NCI-H2196 (cell line): ENCODE results near the gene WASHC3.
"Not testable (repeated sequence)": the region's sequence is repeated elsewhere in the genome, so short reads cannot be mapped to it uniquely, and the experiment has no call there.

Source experiments
- DNase-seq: peaks from one replicate; lab custom pipeline; 2025; ENCODE audit not compliant: unreplicated experiment; lab: John Stamatoyannopoulos, UW

The WASHC3 gene

GRCh38 chr12:102061560-102062418 is at the start of gene WASHC3:
Gene WASHC3, minus strand, starts transcription at chr12:102061991. Its CDS starts 29 bp downstream, at chr12:102061962.
- peak; percentile 95 for DNase-seq

- no peak for DNase-seq
These were observed 49.0 kb upstream of the WASHC3 start for GRCh38 chr12:102110782-102111181.

- no peak for DNase-seq
These were observed 46.2 kb upstream of the WASHC3 start for GRCh38 chr12:102107970-102108369.

GRCh38 chr12:102106905-102107304 is 45.1 kb upstream of the WASHC3 start:
- no peak for DNase-seq

- DNase-seq: no peak
These were observed 35.1 kb upstream of the WASHC3 start for GRCh38 chr12:102096855-102097254.

GRCh38 chr12:102095677-102096263 is 34.0 kb upstream of the WASHC3 start:
- DNase-seq: peak; percentile 5

- no peak for DNase-seq
These were observed 31.5 kb upstream of the WASHC3 start for GRCh38 chr12:102093319-102093718.

GRCh38 chr12:102089228-102089835 is 27.5 kb upstream of the WASHC3 start:
- DNase-seq: not testable (repeated sequence)

GRCh38 chr12:102080842-102081241 is 19.1 kb upstream of the WASHC3 start:
- no peak for DNase-seq

- not testable (repeated sequence) for DNase-seq
These were observed 10.3 kb upstream of the WASHC3 start for GRCh38 chr12:102072092-102072491.

- DNase-seq: no peak
These were observed 7.9 kb upstream of the WASHC3 start for GRCh38 chr12:102069707-102070106.

- no peak for DNase-seq
These were observed 5.9 kb upstream of the WASHC3 start for GRCh38 chr12:102067574-102068258.

GRCh38 chr12:102064476-102064875 is 2.7 kb upstream of the WASHC3 start:
- DNase-seq: no peak

GRCh38 chr12:102063069-102063468 is 1.3 kb upstream of the WASHC3 start:
- peak; percentile 18 for DNase-seq

GRCh38 chr12:102062419-102062806 is 622 bp upstream of the WASHC3 start:
- no peak for DNase-seq

GRCh38 chr12:102061096-102061559 is 663 bp downstream of the WASHC3 start:
- DNase-seq: no peak

- no peak for DNase-seq
These were observed 2.4 kb downstream of the WASHC3 start for GRCh38 chr12:102059343-102059742.

- no peak for DNase-seq
These were observed 7.4 kb downstream of the WASHC3 start for GRCh38 chr12:102054345-102054744.

GRCh38 chr12:102053062-102053349 is 8.8 kb downstream of the WASHC3 start:
- DNase-seq: no peak

GRCh38 chr12:102052192-102053061 is 9.4 kb downstream of the WASHC3 start:
- no peak for DNase-seq
